Coronary artery (tissue), 2 donors: ENCODE measurements around the gene ACADS.
A peak's percentile ranks its signal among the peaks of the same experiment; 100 is the strongest.

Experiments used
- DNase-seq: peaks from one replicate; pipeline ENCODE4 v3.0.0-alpha.2; 2017; ENCODE audit warnings: low spot score
- H3K27ac ChIP-seq, 2 donors: fragments of 200-600 bp; sonication (generic); one replicate each; pipeline ENCODE4 v1.5.1; 2016 to 2019
- H3K4me3 ChIP-seq: fragments of 200-600 bp; sonication (generic); 2 replicates; pipeline ENCODE4 v1.5.1; 2016; ENCODE audit warnings: mild to moderate bottlenecking, moderate library complexity
- CTCF ChIP-seq: fragments of 200-600 bp; sonication (generic); IDR thresholded peaks from one replicate; pipeline ENCODE4 v1.5.1; 2019; ENCODE audit warnings: antibody characterized with exemption

Gene ACADS

DNA sequence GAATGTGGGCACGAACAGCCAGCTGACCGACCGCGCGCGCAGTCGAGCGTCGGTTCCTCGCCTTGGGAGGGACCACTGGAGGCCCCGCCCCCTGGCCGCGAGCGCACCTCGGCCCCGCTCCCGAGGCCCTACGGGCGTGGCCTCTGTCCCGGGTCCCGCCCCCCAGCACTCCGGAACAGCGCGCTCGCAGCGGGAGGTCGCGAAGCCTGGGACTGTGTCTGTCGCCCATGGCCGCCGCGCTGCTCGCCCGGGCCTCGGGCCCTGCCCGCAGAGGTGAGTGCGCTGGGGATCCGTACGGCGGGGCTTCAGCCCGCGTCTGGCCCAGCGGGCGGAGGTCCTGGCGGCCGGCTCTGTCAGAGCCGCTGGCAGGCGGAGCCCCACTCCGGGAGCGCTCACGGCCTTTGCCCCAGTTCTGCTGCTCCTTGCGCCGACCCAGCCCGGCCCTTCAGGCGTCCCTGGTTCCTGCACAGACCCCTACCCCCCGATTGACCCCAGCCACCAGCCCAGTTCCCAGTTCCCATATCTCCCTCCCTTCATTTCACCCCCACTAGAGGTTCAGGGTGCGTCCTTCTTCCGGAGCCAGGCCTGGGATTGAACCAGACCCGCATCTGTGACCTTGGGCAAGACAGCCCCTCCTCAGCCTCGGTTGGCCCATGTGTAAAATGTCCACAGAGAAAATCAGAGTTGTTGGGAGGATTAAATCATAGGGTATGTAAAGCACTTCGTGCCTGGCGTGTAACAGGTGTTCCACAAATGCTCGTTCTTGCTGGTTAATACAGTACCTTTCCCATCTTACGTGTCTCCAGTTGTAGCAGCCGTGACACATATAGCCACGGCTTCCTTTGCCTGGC is at the start of gene ACADS:
ACADS (plus strand) TSS at position 168 of the 851 bp plus-strand sequence; CDS start at position 228, 60 bp downstream.
- peak within 1 kb of the TSS; percentile 82 for H3K4me3 ChIP-seq
- TF ChIP-seq CTCF = no peak
- H3K27ac ChIP-seq = peak within 1 kb of the TSS; percentile 70 to 85
- DNase-seq = peak; percentile 90

GRCh38 chr12:120677765-120678473 is 47.7 kb upstream of the ACADS start:
- no peak overlapping the region for H3K27ac ChIP-seq
- H3K4me3 ChIP-seq = no peak overlapping the region
- DNase-seq = no peak
- TF ChIP-seq CTCF = no peak

- Histone ChIP-seq H3K27ac (no peak overlapping the region), H3K4me3 (no peak overlapping the region)
- no peak for DNase-seq
- TF ChIP-seq CTCF = no peak
Measured at GRCh38 chr12:120678572-120678971, 47.1 kb upstream of the ACADS start.

DNA sequence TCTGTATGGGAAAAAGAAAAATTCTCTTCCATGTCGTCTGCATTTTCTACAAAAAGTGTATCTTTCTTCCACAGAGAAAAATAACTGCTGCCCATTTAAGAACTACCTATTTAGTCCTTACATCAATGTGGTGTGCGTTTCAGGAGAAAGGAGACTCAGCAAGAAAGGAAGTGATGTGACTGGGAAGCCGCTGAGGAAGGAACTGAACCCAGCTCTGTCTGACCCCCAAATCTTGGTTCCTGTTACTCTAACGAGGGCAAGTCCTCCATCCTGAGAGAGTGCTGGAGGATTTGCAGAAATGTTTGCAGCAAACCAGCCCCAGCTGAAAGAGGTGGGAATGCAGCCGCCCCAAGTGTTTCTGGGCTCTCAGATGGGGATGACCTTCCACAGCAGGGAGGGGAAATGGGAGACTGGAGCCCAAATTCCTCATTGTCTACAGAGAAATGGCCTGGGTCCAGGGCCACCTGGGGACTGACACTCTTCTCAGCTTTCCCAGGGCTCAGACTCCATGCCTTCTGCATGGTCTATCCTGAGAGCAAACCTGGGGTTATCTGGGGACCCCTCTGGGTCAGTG is 45.4 kb upstream of the ACADS start:
- DNase-seq = no peak
- H3K27ac ChIP-seq = no peak overlapping the region
- TF ChIP-seq CTCF = no peak
- no peak overlapping the region for H3K4me3 ChIP-seq

DNA sequence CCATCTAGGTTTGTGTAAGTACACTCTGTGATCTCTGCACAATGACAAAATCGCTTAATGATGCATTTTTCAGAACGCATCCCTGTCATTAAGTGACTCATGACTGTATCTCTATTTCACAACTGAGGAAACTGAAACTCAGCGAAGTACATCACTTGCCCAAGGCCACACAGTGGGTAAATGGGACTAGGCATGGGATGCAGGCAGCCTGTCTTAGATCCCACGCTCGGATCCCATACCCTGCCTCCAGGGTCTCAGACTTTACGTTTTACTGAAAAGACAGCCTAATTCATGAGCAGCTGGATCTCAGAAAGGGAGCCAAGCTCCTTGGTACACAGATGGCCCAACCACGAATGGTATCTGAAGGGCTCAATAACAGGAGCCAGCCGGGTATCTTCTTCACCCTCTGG is 41.1 kb upstream of the ACADS start:
- no peak for TF ChIP-seq CTCF
- Histone ChIP-seq H3K4me3 (no peak overlapping the region), H3K27ac (peak overlapping the region in 1 of 2 donors; percentile 37)
- DNase-seq = no peak

- H3K4me3 ChIP-seq = no peak overlapping the region
- no peak for DNase-seq
- no peak for TF ChIP-seq CTCF
- no peak overlapping the region for H3K27ac ChIP-seq
Measured at GRCh38 chr12:120685522-120685921, 40.1 kb upstream of the ACADS start.
